IMR-90 (cell line): ENCODE data around the gene GPC5. TPM values are rescaled to one million over a fixed set of nuclear protein-coding genes. Genes with fewer than 3 reads are reported as not detected.
A peak's percentile ranks its signal among the peaks of the same experiment; 100 is the strongest.

ENCODE experiments used
- ATAC-seq: fragments of 200-7000 bp; cut with Tn5 transposase; 2 replicates; pipeline ENCODE4 v1.9.1; 2020; ENCODE audit warnings: low read depth, mild to moderate bottlenecking, moderate library complexity
- BruUV-seq: library from RNA; stranded (reverse); fragments of 400-500 nt; replicated peaks from 2 replicates; lab custom pipeline; 2021; lab: Mats Ljungman, UMichigan
- CTCF ChIA-PET: fragments of 300-600 bp; formaldehyde crosslinking; extraction: SDS; loops from one replicate; lab custom pipeline; 2021; ENCODE audit warnings: antibody characterized with exemption; lab: Yijun Ruan, JAX
- POLR2A ChIA-PET: fragments of 300-600 bp; sonication (Branson Sonifier 250); formaldehyde crosslinking; loops from one replicate; lab custom pipeline; 2022; ENCODE audit warnings: antibody characterized with exemption; ENCODE audit not compliant: unreplicated experiment; lab: Charles Lee
- DNase-seq: peaks from one replicate; pipeline ENCODE4 v3.0.0; 2013
- H2AFZ ChIP-seq: replicated peaks from 2 replicates; pipeline ENCODE3; 2013; ENCODE audit warnings: low read length, mild to moderate bottlenecking; ENCODE audit not compliant: poor library complexity
- H2AK5ac ChIP-seq: 2 replicates; pipeline ENCODE4 v1.6.1; 2013; ENCODE audit warnings: low read depth, low read length, inconsistent platforms
- H2AK9ac ChIP-seq: replicated peaks from 2 replicates; pipeline ENCODE3; 2013; ENCODE audit warnings: mild to moderate bottlenecking, low read depth, low read length, moderate library complexity; ENCODE audit not compliant: poor library complexity
- H2BK120ac ChIP-seq: 2 replicates; pipeline ENCODE4 v1.6.1; 2013; ENCODE audit warnings: low read depth, low read length, inconsistent platforms
- H2BK15ac ChIP-seq: 3 replicates; pipeline ENCODE4 v1.6.1; 2013; ENCODE audit warnings: low read depth, low read length, inconsistent platforms
- H2BK20ac ChIP-seq: 2 replicates; pipeline ENCODE4 v1.6.1; 2013; ENCODE audit warnings: low read depth, mild to moderate bottlenecking, inconsistent platforms, low read length, moderate library complexity
- H2BK5ac ChIP-seq: 2 replicates; pipeline ENCODE4 v1.6.1; 2013; ENCODE audit warnings: mild to moderate bottlenecking, low read depth, low read length, inconsistent platforms; ENCODE audit not compliant: poor library complexity, severe bottlenecking
- H3K14ac ChIP-seq: replicated peaks from 2 replicates; pipeline ENCODE4 v1.6.1; 2013; ENCODE audit warnings: low read depth, low read length, inconsistent platforms
- H3K18ac ChIP-seq: 2 replicates; pipeline ENCODE4 v1.6.1; 2013; ENCODE audit warnings: low read depth, low read length, control low read depth
- H3K23ac ChIP-seq: 2 replicates; pipeline ENCODE4 v1.6.1; 2013; ENCODE audit warnings: low read depth, low read length, inconsistent platforms
- H3K27ac ChIP-seq: 2 replicates; pipeline ENCODE4 v1.5.1; 2013; ENCODE audit warnings: mild to moderate bottlenecking, control low read depth, low read length; ENCODE audit not compliant: insufficient read depth
- H3K27me3 ChIP-seq: 2 replicates; pipeline ENCODE4 v1.6.1; 2013; ENCODE audit warnings: low read length; ENCODE audit not compliant: control insufficient read depth, insufficient read depth
- H3K36me3 ChIP-seq: 2 replicates; pipeline ENCODE4 v1.6.1; 2013; ENCODE audit warnings: low read length, mixed read lengths; ENCODE audit not compliant: control insufficient read depth, insufficient read depth
- H3K4ac ChIP-seq: 2 replicates; pipeline ENCODE4 v1.6.1; 2013; ENCODE audit warnings: low read depth, low read length, inconsistent platforms
- H3K4me1 ChIP-seq: 2 replicates; pipeline ENCODE4 v1.6.1; 2013; ENCODE audit warnings: low read length, mixed read lengths; ENCODE audit not compliant: control insufficient read depth, insufficient read depth
- H3K4me2 ChIP-seq: 2 replicates; pipeline ENCODE4 v1.6.1; 2013; ENCODE audit warnings: low read depth, mild to moderate bottlenecking, control low read depth, low read length, moderate library complexity
- H3K4me3 ChIP-seq: 2 replicates; pipeline ENCODE4 v1.5.1; 2013; ENCODE audit warnings: low read depth, mild to moderate bottlenecking, control low read depth, low read length, moderate library complexity; ENCODE audit not compliant: insufficient read depth
- H3K56ac ChIP-seq: 2 replicates; pipeline ENCODE4 v1.6.1; 2013; ENCODE audit warnings: low read length, inconsistent platforms; ENCODE audit not compliant: insufficient read depth; ENCODE audit errors: extremely low read depth
- H3K79me1 ChIP-seq, 2 experiments: 2 replicates each; pipeline ENCODE4 v1.6.1; 2013; ENCODE audit warnings: low read length in 2 of 2, inconsistent platforms in 1 of 2, low read depth in 1 of 2
- H3K9ac ChIP-seq: 2 replicates; pipeline ENCODE4 v1.6.1; 2013; ENCODE audit warnings: low read depth, low read length, control low read depth
- H3K9me1 ChIP-seq: 2 replicates; pipeline ENCODE4 v1.6.1; 2013; ENCODE audit warnings: low read length, inconsistent platforms; ENCODE audit not compliant: insufficient read depth
- H3K9me3 ChIP-seq: 2 replicates; pipeline ENCODE4 v1.6.1; 2013; ENCODE audit warnings: low read length; ENCODE audit not compliant: control insufficient read depth, insufficient read depth
- H4K20me1 ChIP-seq: 2 replicates; pipeline ENCODE4 v1.6.1; 2013; ENCODE audit warnings: low read length, inconsistent platforms; ENCODE audit not compliant: insufficient read depth
- H4K5ac ChIP-seq: 2 replicates; pipeline ENCODE4 v1.6.1; 2013; ENCODE audit warnings: mild to moderate bottlenecking, low read depth, low read length, control low read depth
- H4K8ac ChIP-seq, 2 experiments: 2 replicates each; pipeline ENCODE4 v1.6.1; 2013; ENCODE audit warnings: low read depth in 2 of 2, low read length in 2 of 2, control low read depth in 1 of 2, inconsistent platforms in 1 of 2
- H4K91ac ChIP-seq: 2 replicates; pipeline ENCODE4 v1.6.1; 2013; ENCODE audit warnings: low read depth, low read length, inconsistent platforms; ENCODE audit not compliant: insufficient read depth
- BHLHE40 ChIP-seq: fragments of 150-350 bp; IDR thresholded peaks from 2 replicates; pipeline ENCODE4 v1.6.1; 2016; ENCODE audit warnings: mild to moderate bottlenecking, low read depth, low read length
- CEBPB ChIP-seq: IDR thresholded peaks from 2 replicates; pipeline ENCODE4 v1.6.1; 2012; ENCODE audit warnings: low read depth, low read length, improper control_type of control experiment
- CHD1 ChIP-seq: IDR thresholded peaks from 2 replicates; pipeline ENCODE4 v1.6.1; 2012; ENCODE audit warnings: low read depth, low read length, improper control_type of control experiment
- CTCF ChIP-seq: conservative IDR thresholded peaks from 2 replicates; pipeline ENCODE4 v1.5.1; 2012; ENCODE audit warnings: mild to moderate bottlenecking, low read depth, low read length, improper control_type of control experiment
- ELK1 ChIP-seq: fragments of 150-350 bp; IDR thresholded peaks from 2 replicates; pipeline ENCODE4 v1.6.1; 2016; ENCODE audit warnings: low read depth, mild to moderate bottlenecking, low read length, moderate library complexity, borderline replicate concordance
- FOS ChIP-seq: fragments of 150-350 bp; IDR thresholded peaks from 2 replicates; pipeline ENCODE4 v1.6.1; 2016; ENCODE audit warnings: low read depth, low read length
- MAFK ChIP-seq: IDR thresholded peaks from 2 replicates; pipeline ENCODE4 v1.6.1; 2012; ENCODE audit warnings: low read depth, low read length, improper control_type of control experiment
- MAZ ChIP-seq: IDR thresholded peaks from 2 replicates; pipeline ENCODE4 v1.6.1; 2012; ENCODE audit warnings: low read depth, mild to moderate bottlenecking, low read length, improper control_type of control experiment, moderate library complexity, borderline replicate concordance
- MXI1 ChIP-seq: IDR thresholded peaks from 2 replicates; pipeline ENCODE4 v1.6.1; 2012; ENCODE audit warnings: low read depth, mild to moderate bottlenecking, low read length, moderate library complexity, borderline replicate concordance
- NFE2L2 ChIP-seq: fragments of 150-350 bp; IDR thresholded peaks from 2 replicates; pipeline ENCODE4 v1.6.1; 2016; ENCODE audit warnings: low read depth, mild to moderate bottlenecking, low read length
- POLR2A ChIP-seq: IDR thresholded peaks from 2 replicates; pipeline ENCODE4 v1.6.1; 2012; ENCODE audit warnings: mild to moderate bottlenecking, low read depth, low read length
- RAD21 ChIP-seq: IDR thresholded peaks from 2 replicates; pipeline ENCODE4 v1.6.1; 2012; ENCODE audit warnings: low read length, improper control_type of control experiment
- RCOR1 ChIP-seq: IDR thresholded peaks from 2 replicates; pipeline ENCODE4 v1.6.1; 2012; ENCODE audit warnings: mild to moderate bottlenecking, low read length, improper control_type of control experiment; ENCODE audit not compliant: insufficient replicate concordance
- SMC3 ChIP-seq: fragments of 150-350 bp; IDR thresholded peaks from 2 replicates; pipeline ENCODE4 v1.6.1; 2016; ENCODE audit warnings: low read depth, mild to moderate bottlenecking, antibody characterized with exemption, low read length, moderate library complexity
- WGBS, 2 experiments: methylation state at CpG; one replicate each; pipeline versions ENCODE4 v1.1.5 to v1.1.7; 2013; ENCODE audit warnings: missing lambda C conversion rate in 2 of 2; ENCODE audit not compliant: insufficient read length in 1 of 2; ENCODE audit errors: extremely low coverage in 2 of 2; 5-methylcytosine and 5-hydroxymethylcytosine counted together
- dilution Hi-C: fragments of 300-500 bp; cut with HindIII; formaldehyde crosslinking; loops from one replicate; pipeline ENCODE4 v1.14.3; 2018; ENCODE audit warnings: low sequenced_read_pairs; ENCODE audit not compliant: unreplicated experiment
- in situ Hi-C: fragments of 300-500 bp; cut with MboI; formaldehyde crosslinking; loops from 3 replicates; pipeline ENCODE4 v1.14.3; 2019; ENCODE audit warnings: low sequenced_read_pairs, inconsistent platforms, mixed read lengths
- intact Hi-C: fragments of 100-400 bp; cut with micrococcal nuclease; formaldehyde crosslinking; loops from 2 replicates; pipeline ENCODE4 v1.10.0; 2022
- polyA plus RNA-seq, 3 experiments: library from polyadenylated mRNA; depleted of rRNA; stranded (reverse); fragments of >200 nt; gene quantifications; 2 replicates each; pipeline ENCODE4 v1.2.3, GENCODE V29; 2012; ENCODE audit warnings: low replicate concordance in 1 of 3
- total RNA-seq: library from RNA; depleted of rRNA; stranded (reverse); fragments of >200 nt; gene quantifications from 2 replicates; pipeline ENCODE4 v1.2.3, GENCODE V29; 2012

Gene GPC5
- total and polyA plus RNA-seq, 2 of the 4 experiments (the other 2 are of a cell fraction) = 0.94 to 1.8 TPM

GRCh38 chr13:91361755-91362271 lies 36.6 kb upstream of the GPC5 start:
- no peak overlapping the region for H2BK120ac ChIP-seq
- WGBS, 2 experiments = no CpG with 5 or more reads among the region's 1 CpG
- intact Hi-C loops = no loop called here
- H3K14ac ChIP-seq = no peak overlapping the region
- ATAC-seq (peak; percentile 32; the same call in 1 of the 2 replicates), DNase-seq (no peak)
- dilution Hi-C loops = no loop called here
- no peak for TF ChIP-seq FOS
- no peak for TF ChIP-seq CTCF
- TF ChIP-seq BHLHE40 = no peak
- TF ChIP-seq CEBPB = no peak
- no peak for TF ChIP-seq POLR2A
- no peak for TF ChIP-seq RAD21
- no peak for TF ChIP-seq RCOR1
- TF ChIP-seq CHD1 = no peak
- TF ChIP-seq MXI1 = no peak
- TF ChIP-seq MAFK = no peak
- TF ChIP-seq NFE2L2 = no peak
- TF ChIP-seq SMC3 = no peak
- no peak for TF ChIP-seq ELK1
- TF ChIP-seq MAZ = no peak
- H3K4me3 ChIP-seq = no peak overlapping the region
- H4K20me1 ChIP-seq = no peaks in the 10 kb centered on the region
- no peak overlapping the region for H3K56ac ChIP-seq
- no peak overlapping the region for H4K91ac ChIP-seq
- H3K79me1 ChIP-seq = no peaks in the 10 kb centered on the region
- no peak overlapping the region for H2AK5ac ChIP-seq
- H3K9me3 ChIP-seq = no peaks in the 10 kb centered on the region
- H2BK5ac ChIP-seq = no peak overlapping the region
- H2AFZ ChIP-seq = no peak overlapping the region
- no peak overlapping the region for H3K9ac ChIP-seq
- H2BK20ac ChIP-seq = no peak overlapping the region
- peaks cover 6% of the 10 kb centered on the region; the same call in 1 of the 2 replicates for H3K9me1 ChIP-seq
- no peak overlapping the region for H3K4me2 ChIP-seq
- CTCF ChIA-PET = no interaction called here
- in situ Hi-C loops = no loop called here
- H3K23ac ChIP-seq = no peak overlapping the region
- no peaks in the 10 kb centered on the region for H3K27me3 ChIP-seq
- H2BK15ac ChIP-seq = no peak overlapping the region
- no peak overlapping the region for H3K18ac ChIP-seq
- H2AK9ac ChIP-seq = no peak overlapping the region
- peaks cover under 1% of the 10 kb centered on the region; the same call in 1 of the 2 replicates for H3K36me3 ChIP-seq
- no peaks in the 10 kb centered on the region for H3K4me1 ChIP-seq
- H4K8ac ChIP-seq = no peak overlapping the region
- no TSS peak for BruUV-seq
- POLR2A ChIA-PET = no interaction called here
- H4K5ac ChIP-seq = no peak overlapping the region
- no peak overlapping the region for H3K4ac ChIP-seq
- H3K27ac ChIP-seq = no peak overlapping the region
